ENCODE data around the gene CCNI2.

DNA sequence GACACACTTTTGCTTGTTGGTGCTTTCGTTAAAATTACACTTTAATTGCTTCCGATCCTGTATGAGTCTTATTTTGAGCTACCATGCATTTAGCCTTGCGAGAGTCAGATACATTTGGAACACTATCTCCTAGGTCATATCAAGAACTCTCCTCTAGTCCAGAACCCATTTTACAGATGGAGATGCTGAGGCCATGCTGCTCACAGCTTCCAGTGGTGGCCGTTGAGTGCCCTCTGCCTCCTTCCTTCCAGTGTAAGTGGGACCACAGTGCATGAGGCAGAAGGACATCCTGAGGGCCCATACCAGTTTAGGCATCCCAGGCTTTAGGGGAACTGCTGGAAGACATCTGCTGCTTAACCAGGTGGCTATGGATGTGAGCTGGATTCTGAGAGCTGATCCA, 6.9 kb downstream of the CCNI2 start:
- TF ChIP-seq, protein P1, sequence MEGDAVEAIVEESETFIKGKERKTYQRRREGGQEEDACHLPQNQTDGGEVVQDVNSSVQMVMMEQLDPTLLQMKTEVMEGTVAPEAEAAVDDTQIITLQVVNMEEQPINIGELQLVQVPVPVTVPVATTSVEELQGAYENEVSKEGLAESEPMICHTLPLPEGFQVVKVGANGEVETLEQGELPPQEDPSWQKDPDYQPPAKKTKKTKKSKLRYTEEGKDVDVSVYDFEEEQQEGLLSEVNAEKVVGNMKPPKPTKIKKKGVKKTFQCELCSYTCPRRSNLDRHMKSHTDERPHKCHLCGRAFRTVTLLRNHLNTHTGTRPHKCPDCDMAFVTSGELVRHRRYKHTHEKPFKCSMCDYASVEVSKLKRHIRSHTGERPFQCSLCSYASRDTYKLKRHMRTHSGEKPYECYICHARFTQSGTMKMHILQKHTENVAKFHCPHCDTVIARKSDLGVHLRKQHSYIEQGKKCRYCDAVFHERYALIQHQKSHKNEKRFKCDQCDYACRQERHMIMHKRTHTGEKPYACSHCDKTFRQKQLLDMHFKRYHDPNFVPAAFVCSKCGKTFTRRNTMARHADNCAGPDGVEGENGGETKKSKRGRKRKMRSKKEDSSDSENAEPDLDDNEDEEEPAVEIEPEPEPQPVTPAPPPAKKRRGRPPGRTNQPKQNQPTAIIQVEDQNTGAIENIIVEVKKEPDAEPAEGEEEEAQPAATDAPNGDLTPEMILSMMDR (conservative IDR thresholded peaks at IDR 0.05; ENCODE audit: low read depth, low read length) = no peak
- no peak for TF ChIP-seq EZH2 (IDR thresholded peaks at IDR 0.05; ENCODE audit: borderline replicate concordance, low read depth, low read length, poor library complexity, severe bottlenecking)
